SK-N-SH (cell line): ENCODE results near the gene LMAN1L. TPM values are rescaled to one million over a fixed set of nuclear protein-coding genes. Genes with fewer than 3 reads are reported as not detected.

Experiments
- CTCF ChIA-PET: fragments of 300-600, 350-600 bp; formaldehyde crosslinking; extraction: SDS; loops from one replicate; lab custom pipeline; 2021; lab: Yijun Ruan, JAX
- POLR2A ChIA-PET: fragments of 350-600 bp; sonication (Branson Sonifier 250); formaldehyde crosslinking; extraction: SDS; loops from one replicate; lab custom pipeline; 2020; ENCODE audit warnings: antibody characterized with exemption, inconsistent platforms; lab: Yijun Ruan, JAX
- DNase-seq: peaks from one replicate; pipeline ENCODE4 v3.0.0; 2012
- H2AFZ ChIP-seq: fragments of 200-600 bp; sonication (generic); 2 replicates; pipeline ENCODE4 v1.8.1; 2016; ENCODE audit warnings: antibody characterized with exemption, mild to moderate bottlenecking, low read depth
- H3F3A ChIP-seq: fragments of 200-600 bp; sonication (generic); replicated peaks from 2 replicates; pipeline ENCODE3; 2016; ENCODE audit warnings: antibody characterized with exemption, mild to moderate bottlenecking; ENCODE audit not compliant: insufficient read depth
- H3K27ac ChIP-seq, 2 experiments: fragments of 200-500 bp in 1 of 2; fragments of 200-600 bp in 1 of 2; sonication (Bioruptor generic) in 1 of 2; sonication (generic), shearing (Covaris generic) in 1 of 2; 2 replicates each; pipeline versions ENCODE4 v1.5.1 to v1.6.1; 2014 to 2016; ENCODE audit warnings: low read depth in 2 of 2, inconsistent platforms in 1 of 2, low read length in 1 of 2, mild to moderate bottlenecking in 1 of 2, mixed read lengths in 1 of 2
- H3K27me3 ChIP-seq: fragments of 200-600 bp; sonication (generic), shearing (Covaris generic); 2 replicates; pipeline ENCODE4 v1.6.1; 2016; ENCODE audit warnings: mixed run types; ENCODE audit not compliant: insufficient read depth
- H3K36me3 ChIP-seq, 2 experiments: fragments of 200-500 bp in 1 of 2; fragments of 200-600 bp in 1 of 2; sonication (Bioruptor generic) in 1 of 2; sonication (generic) in 1 of 2; replicated peaks in 1 of 2; 2 replicates each; pipeline versions ENCODE3 to v1.5.1; 2014 to 2016; ENCODE audit warnings: low read length in 1 of 2, mild to moderate bottlenecking in 1 of 2; ENCODE audit not compliant: insufficient read depth in 2 of 2, control insufficient read depth in 1 of 2
- H3K4me1 ChIP-seq, 2 experiments: fragments of 200-500 bp in 1 of 2; fragments of 200-600 bp in 1 of 2; sonication (Bioruptor generic) in 1 of 2; sonication (generic), shearing (Covaris generic) in 1 of 2; 2 replicates each; pipeline versions ENCODE4 v1.5.1 to v1.6.1; 2014 to 2016; ENCODE audit warnings: low read depth in 1 of 2, low read length in 1 of 2, mixed run types in 1 of 2; ENCODE audit not compliant: insufficient read depth in 2 of 2, control insufficient read depth in 1 of 2
- H3K4me2 ChIP-seq: fragments of 200-600 bp; sonication (generic), shearing (Covaris generic); 2 replicates; pipeline ENCODE4 v1.6.1; 2017; ENCODE audit warnings: mixed run types
- H3K4me3 ChIP-seq, 2 experiments: fragments of 200-500 bp in 1 of 2; fragments of 200-600 bp in 1 of 2; sonication (Bioruptor generic) in 1 of 2; sonication (generic), shearing (Covaris generic) in 1 of 2; 2 replicates each; pipeline versions ENCODE4 v1.5.1 to v1.8.1; 2014 to 2016; ENCODE audit warnings: low read depth in 2 of 2, inconsistent platforms in 1 of 2, low read length in 1 of 2, mild to moderate bottlenecking in 1 of 2, mixed read lengths in 1 of 2, moderate library complexity in 1 of 2
- H3K79me2 ChIP-seq: fragments of 200-600 bp; sonication (generic); 2 replicates; pipeline ENCODE4 v1.8.1; 2017; ENCODE audit warnings: mild to moderate bottlenecking; ENCODE audit not compliant: insufficient read depth
- H3K9ac ChIP-seq: fragments of 200-600 bp; sonication (generic); 2 replicates; pipeline ENCODE4 v1.6.1; 2017; ENCODE audit warnings: mixed run types
- H3K9me2 ChIP-seq: fragments of 200-600 bp; sonication (generic); 2 replicates; pipeline ENCODE4 v1.6.1; 2017; ENCODE audit warnings: mixed run types
- H3K9me3 ChIP-seq: fragments of 200-600 bp; sonication (generic); 2 replicates; pipeline ENCODE4 v1.6.1; 2017; ENCODE audit warnings: mixed run types, mild to moderate bottlenecking, moderate library complexity
- H4K20me1 ChIP-seq: fragments of 200-600 bp; sonication (generic); 2 replicates; pipeline ENCODE4 v1.6.1; 2017; ENCODE audit warnings: mild to moderate bottlenecking, mixed run types; ENCODE audit not compliant: insufficient read depth
- CHD2 ChIP-seq: fragments of 150-350 bp; IDR thresholded peaks from 2 replicates; pipeline ENCODE4 v1.6.1; 2018; ENCODE audit warnings: low read length; ENCODE audit not compliant: partially characterized antibody
- EP300 ChIP-seq, 2 experiments: IDR thresholded peaks; 2 replicates each; pipeline versions ENCODE4 v1.4.0 to v1.6.1; 2012; ENCODE audit warnings: borderline replicate concordance in 1 of 2, low read depth in 1 of 2, low read length in 1 of 2
- FOXJ3 ChIP-seq: sonication (generic); formaldehyde crosslinking; IDR thresholded peaks from 2 replicates; pipeline ENCODE4 v1.5.1; 2020; ENCODE audit warnings: mild to moderate bottlenecking, missing genetic modification reagents
- GABPA ChIP-seq: IDR thresholded peaks from 2 replicates; pipeline ENCODE4 v1.4.0; 2012; ENCODE audit warnings: low read depth, mild to moderate bottlenecking
- GATA2 ChIP-seq: sonication (generic); formaldehyde crosslinking; IDR thresholded peaks from 2 replicates; pipeline ENCODE4 v1.5.0; 2020; ENCODE audit warnings: mild to moderate bottlenecking, missing genetic modification reagents
- IRF3 ChIP-seq: fragments of 150-350 bp; IDR thresholded peaks from 2 replicates; pipeline ENCODE4 v1.6.1; 2016; ENCODE audit warnings: mild to moderate bottlenecking, low read depth, low read length
- MAX ChIP-seq: IDR thresholded peaks from 2 replicates; pipeline ENCODE4 v1.4.0; 2012; ENCODE audit warnings: low read depth
- MEF2A ChIP-seq: IDR thresholded peaks from 2 replicates; pipeline ENCODE4 v1.4.0; 2012; ENCODE audit warnings: low read depth, borderline replicate concordance
- MXI1 ChIP-seq: IDR thresholded peaks from 2 replicates; pipeline ENCODE4 v1.6.1; 2012; ENCODE audit warnings: mild to moderate bottlenecking, low read depth, low read length, improper control_type of control experiment
- NRF1 ChIP-seq: IDR thresholded peaks from 2 replicates; pipeline ENCODE4 v1.6.1; 2012; ENCODE audit warnings: low read depth, mild to moderate bottlenecking, low read length
- POLR2AphosphoS5 ChIP-seq: IDR thresholded peaks from 2 replicates; pipeline ENCODE4 v1.6.1; 2012; ENCODE audit warnings: low read depth, low read length
- RAD21 ChIP-seq: IDR thresholded peaks from 2 replicates; pipeline ENCODE4 v1.6.1; 2012; ENCODE audit warnings: mild to moderate bottlenecking, low read length
- RXRA ChIP-seq: IDR thresholded peaks from 2 replicates; pipeline ENCODE4 v1.4.0; 2012; ENCODE audit warnings: low read depth, mild to moderate bottlenecking, borderline replicate concordance
- SIN3A ChIP-seq: IDR thresholded peaks from 2 replicates; pipeline ENCODE4 v1.6.1; 2012; ENCODE audit warnings: low read depth, mild to moderate bottlenecking, low read length, moderate library complexity, borderline replicate concordance
- SMC3 ChIP-seq: IDR thresholded peaks from 2 replicates; pipeline ENCODE4 v1.6.1; 2012; ENCODE audit warnings: low read depth, low read length, improper control_type of control experiment
- USF2 ChIP-seq: fragments of 150-350 bp; IDR thresholded peaks from 2 replicates; pipeline ENCODE4 v1.6.1; 2017; ENCODE audit warnings: antibody characterized with exemption, low read length, low read depth, borderline replicate concordance
- YY1 ChIP-seq: IDR thresholded peaks from 2 replicates; pipeline ENCODE4 v1.4.0; 2012; ENCODE audit warnings: low read depth, mild to moderate bottlenecking
- WGBS: methylation state at CpG from one replicate; pipeline ENCODE4 v1.1.6; 2017; ENCODE audit warnings: low lambda C conversion rate; 5-methylcytosine and 5-hydroxymethylcytosine counted together
- polyA plus RNA-seq, 3 experiments: library from polyadenylated mRNA; depleted of rRNA; stranded (reverse); fragments of >200 nt; gene quantifications; 2 replicates each; pipeline ENCODE4 v1.2.3, GENCODE V29; 2012
- TF ChIP-seq, protein P1 (sequence below): IDR thresholded peaks from 2 replicates; pipeline ENCODE4 v1.4.0; 2012; ENCODE audit warnings: low read depth, borderline replicate concordance
- TF ChIP-seq, protein P2 (sequence below): IDR thresholded peaks from 2 replicates; pipeline ENCODE4; 2012
- TF ChIP-seq, protein P3 (sequence below): fragments of 200-600 bp; sonication (generic); IDR thresholded peaks from 2 replicates; pipeline ENCODE4 v1.6.1; 2017; ENCODE audit warnings: antibody characterized with exemption, mild to moderate bottlenecking, moderate library complexity

Gene LMAN1L
- polyA plus RNA-seq, 1 of the 3 experiments (the other 2 are of a cell fraction): 0.02 TPM

GRCh38 chr15:74863239-74864056 lies 50.8 kb downstream of the LMAN1L start:
- Histone ChIP-seq H3K4me1 (peaks cover 0 to 11% of the 10 kb centered on the region in 2 experiments; a peak in 3 of 4 replicates), H3F3A (peaks cover 9% of the 10 kb centered on the region), H3K4me3 (no peak overlapping the region), H3K36me3 (peaks cover 5 to 8% of the 10 kb centered on the region in 2 experiments), H3K9ac (no peak overlapping the region), H3K9me2 (no peaks in the 10 kb centered on the region), H2AFZ (no peak overlapping the region), H3K27me3 (no peaks in the 10 kb centered on the region), H3K79me2 (peaks cover 93% of the 10 kb centered on the region), H3K9me3 (no peaks in the 10 kb centered on the region), H3K4me2 (peak overlapping the region; percentile 33; the same call in 1 of the 2 replicates), H4K20me1 (peaks cover 35% of the 10 kb centered on the region), H3K27ac (peak overlapping the region in 1 of 2 experiments; percentile 40; a peak in 1 of 4 replicates)
- no peak for DNase-seq
- CTCF ChIA-PET: interaction anchor here (1.4 kb wide), 1 partner anchor 87 kb away, joined by 4 read pairs; no protein-coding TSS in a partner anchor
- POLR2A ChIA-PET: no interaction called here
- 78% methylated on average over 10 of the region's 11 CpGs for WGBS
- TF ChIP-seq RAD21 (no peak), FOXJ3 (CRISPR knock-in tag) (no peak), EP300 (IDR thresholded peaks at IDR 0.05; ENCODE audit: borderline replicate concordance in 1 of 2, low read depth in 1 of 2, low read length in 1 of 2) (no peak), GATA2 (CRISPR knock-in tag) (no peak), GABPA (no peak), MEF2A (no peak), USF2 (no peak), CHD2 (no peak), MAX (no peak), MXI1 (no peak), SMC3 (no peak), YY1 (no peak), POLR2AphosphoS5 (no peak), SIN3A (no peak), NRF1 (no peak), RXRA (no peak), IRF3 (no peak)
- TF ChIP-seq, protein P1, sequence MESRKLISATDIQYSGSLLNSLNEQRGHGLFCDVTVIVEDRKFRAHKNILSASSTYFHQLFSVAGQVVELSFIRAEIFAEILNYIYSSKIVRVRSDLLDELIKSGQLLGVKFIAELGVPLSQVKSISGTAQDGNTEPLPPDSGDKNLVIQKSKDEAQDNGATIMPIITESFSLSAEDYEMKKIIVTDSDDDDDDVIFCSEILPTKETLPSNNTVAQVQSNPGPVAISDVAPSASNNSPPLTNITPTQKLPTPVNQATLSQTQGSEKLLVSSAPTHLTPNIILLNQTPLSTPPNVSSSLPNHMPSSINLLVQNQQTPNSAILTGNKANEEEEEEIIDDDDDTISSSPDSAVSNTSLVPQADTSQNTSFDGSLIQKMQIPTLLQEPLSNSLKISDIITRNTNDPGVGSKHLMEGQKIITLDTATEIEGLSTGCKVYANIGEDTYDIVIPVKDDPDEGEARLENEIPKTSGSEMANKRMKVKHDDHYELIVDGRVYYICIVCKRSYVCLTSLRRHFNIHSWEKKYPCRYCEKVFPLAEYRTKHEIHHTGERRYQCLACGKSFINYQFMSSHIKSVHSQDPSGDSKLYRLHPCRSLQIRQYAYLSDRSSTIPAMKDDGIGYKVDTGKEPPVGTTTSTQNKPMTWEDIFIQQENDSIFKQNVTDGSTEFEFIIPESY: no peak
- TF ChIP-seq, protein P2, sequence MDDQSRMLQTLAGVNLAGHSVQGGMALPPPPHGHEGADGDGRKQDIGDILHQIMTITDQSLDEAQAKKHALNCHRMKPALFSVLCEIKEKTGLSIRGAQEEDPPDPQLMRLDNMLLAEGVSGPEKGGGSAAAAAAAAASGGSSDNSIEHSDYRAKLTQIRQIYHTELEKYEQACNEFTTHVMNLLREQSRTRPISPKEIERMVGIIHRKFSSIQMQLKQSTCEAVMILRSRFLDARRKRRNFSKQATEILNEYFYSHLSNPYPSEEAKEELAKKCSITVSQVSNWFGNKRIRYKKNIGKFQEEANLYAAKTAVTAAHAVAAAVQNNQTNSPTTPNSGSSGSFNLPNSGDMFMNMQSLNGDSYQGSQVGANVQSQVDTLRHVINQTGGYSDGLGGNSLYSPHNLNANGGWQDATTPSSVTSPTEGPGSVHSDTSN: no peak
- TF ChIP-seq, protein P3, sequence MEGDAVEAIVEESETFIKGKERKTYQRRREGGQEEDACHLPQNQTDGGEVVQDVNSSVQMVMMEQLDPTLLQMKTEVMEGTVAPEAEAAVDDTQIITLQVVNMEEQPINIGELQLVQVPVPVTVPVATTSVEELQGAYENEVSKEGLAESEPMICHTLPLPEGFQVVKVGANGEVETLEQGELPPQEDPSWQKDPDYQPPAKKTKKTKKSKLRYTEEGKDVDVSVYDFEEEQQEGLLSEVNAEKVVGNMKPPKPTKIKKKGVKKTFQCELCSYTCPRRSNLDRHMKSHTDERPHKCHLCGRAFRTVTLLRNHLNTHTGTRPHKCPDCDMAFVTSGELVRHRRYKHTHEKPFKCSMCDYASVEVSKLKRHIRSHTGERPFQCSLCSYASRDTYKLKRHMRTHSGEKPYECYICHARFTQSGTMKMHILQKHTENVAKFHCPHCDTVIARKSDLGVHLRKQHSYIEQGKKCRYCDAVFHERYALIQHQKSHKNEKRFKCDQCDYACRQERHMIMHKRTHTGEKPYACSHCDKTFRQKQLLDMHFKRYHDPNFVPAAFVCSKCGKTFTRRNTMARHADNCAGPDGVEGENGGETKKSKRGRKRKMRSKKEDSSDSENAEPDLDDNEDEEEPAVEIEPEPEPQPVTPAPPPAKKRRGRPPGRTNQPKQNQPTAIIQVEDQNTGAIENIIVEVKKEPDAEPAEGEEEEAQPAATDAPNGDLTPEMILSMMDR: no peak
